GM12878 (cell line): ENCODE data around the gene HECTD4. TPM values are rescaled to one million over a fixed set of nuclear protein-coding genes. Genes with fewer than 3 reads are reported as not detected.
A peak's percentile ranks its signal among the peaks of the same experiment; 100 is the strongest.

Source experiments
- ATAC-seq: fragments of 200-7000 bp; cut with Tn5 transposase; 3 replicates; pipeline ENCODE4 v1.9.1; 2020; ENCODE audit warnings: mild to moderate bottlenecking, moderate library complexity
- BruUV-seq: library from RNA; stranded (reverse); fragments of 400-500 nt; replicated peaks from 2 replicates; lab custom pipeline; 2021; lab: Mats Ljungman, UMichigan
- CTCF ChIA-PET: fragments of 300-600 bp; sonication (Branson Sonifier 250); formaldehyde crosslinking; extraction: SDS; loops from one replicate; lab custom pipeline; 2021; ENCODE audit warnings: inconsistent platforms; lab: Yijun Ruan, JAX
- POLR2A ChIA-PET: fragments of 350-600 bp; formaldehyde crosslinking; extraction: SDS; loops from one replicate; lab custom pipeline; 2021; ENCODE audit warnings: inconsistent platforms; lab: Charles Lee
- RAD21 ChIA-PET: fragments of 300-600 bp; sonication (Branson Sonifier 250); formaldehyde crosslinking; loops from one replicate; lab custom pipeline; 2023; ENCODE audit warnings: antibody characterized with exemption; ENCODE audit not compliant: unreplicated experiment; lab: Charles Lee
- SMC1A ChIA-PET: fragments of 300-600 bp; sonication (Branson Sonifier 250); formaldehyde crosslinking; loops from one replicate; lab custom pipeline; 2023; ENCODE audit not compliant: unreplicated experiment, uncharacterized antibody; lab: Charles Lee
- DNase-seq: peaks from one replicate; pipeline ENCODE4 v3.0.0-alpha.2; 2011; ENCODE audit warnings: low read depth, low spot score
- FAIRE-seq: peaks from 3 replicates; lab custom pipeline; 2011; peaks lifted over from hg19 to GRCh38; lab: Jason Lieb, UNC
- H2AFZ ChIP-seq: 2 replicates; pipeline ENCODE4 v1.6.0; 2011; ENCODE audit warnings: low read depth, low read length, control low read depth; ENCODE audit not compliant: control insufficient read depth
- H3K27ac ChIP-seq: 2 replicates; pipeline ENCODE4 v1.5.1; 2011; ENCODE audit warnings: control low read depth; ENCODE audit not compliant: control insufficient read depth, insufficient read depth
- H3K27me3 ChIP-seq, 2 experiments: replicated peaks in 1 of 2; 2 replicates each; pipeline versions ENCODE4 v1.6.0 to v1.6.1; 2011; ENCODE audit warnings: low read length in 1 of 2; ENCODE audit not compliant: control insufficient read depth in 2 of 2, insufficient read depth in 2 of 2
- H3K36me3 ChIP-seq, 2 experiments: 2 replicates each; pipeline ENCODE4 v1.5.1; 2011; ENCODE audit warnings: low read length in 1 of 2; ENCODE audit not compliant: control insufficient read depth in 2 of 2, insufficient read depth in 2 of 2
- H3K4me1 ChIP-seq: 2 replicates; pipeline ENCODE4 v1.6.1; 2011; ENCODE audit warnings: mild to moderate bottlenecking, low read length, moderate library complexity, mixed read lengths; ENCODE audit not compliant: control insufficient read depth, insufficient read depth
- H3K4me2 ChIP-seq: 2 replicates; pipeline ENCODE4 v1.6.0; 2011; ENCODE audit warnings: control low read depth; ENCODE audit not compliant: control insufficient read depth, insufficient read depth
- H3K4me3 ChIP-seq: fragments of 200-600 bp; sonication (generic); 2 replicates; pipeline ENCODE4 v1.5.1; 2016
- H3K79me2 ChIP-seq: 2 replicates; pipeline ENCODE4 v1.6.0; 2011; ENCODE audit warnings: low read length; ENCODE audit not compliant: control insufficient read depth, insufficient read depth
- H3K9ac ChIP-seq: 2 replicates; pipeline ENCODE4 v1.8.0; 2011; ENCODE audit warnings: low read length, control low read depth, mixed read lengths; ENCODE audit not compliant: control insufficient read depth, insufficient read depth
- H3K9me3 ChIP-seq: replicated peaks from 3 replicates; pipeline ENCODE4 v1.5.1; 2011; ENCODE audit warnings: mild to moderate bottlenecking, low read length; ENCODE audit not compliant: control insufficient read depth, insufficient read depth
- H4K20me1 ChIP-seq: 2 replicates; pipeline ENCODE4 v1.6.0; 2011; ENCODE audit not compliant: control insufficient read depth, insufficient read depth
- EP300 ChIP-seq, 2 experiments: fragments of 150-350 bp in 1 of 2; IDR thresholded peaks; 2 replicates each; pipeline ENCODE4 v1.6.1; 2011 to 2012; ENCODE audit warnings: low read depth in 2 of 2, low read length in 2 of 2, borderline replicate concordance in 1 of 2, improper control_type of control experiment in 1 of 2, inconsistent platforms in 1 of 2; ENCODE audit not compliant: control insufficient read depth in 1 of 2
- HDGF ChIP-seq: fragments of 450-650 bp; IDR thresholded peaks from 2 replicates; pipeline ENCODE4 v1.6.1; 2016; ENCODE audit warnings: antibody characterized with exemption
- MTA3 ChIP-seq: IDR thresholded peaks from 2 replicates; pipeline ENCODE4 v1.6.1; 2012; ENCODE audit warnings: low read length, inconsistent platforms, borderline replicate concordance
- NRF1 ChIP-seq: conservative IDR thresholded peaks from 2 replicates; pipeline ENCODE4 v1.6.1; 2011; ENCODE audit warnings: mild to moderate bottlenecking, low read depth, low read length, improper control_type of control experiment
- TCF7 ChIP-seq: IDR thresholded peaks from 2 replicates; pipeline ENCODE4 v1.6.1; 2014; ENCODE audit warnings: antibody characterized with exemption, borderline replicate concordance
- WGBS: methylation state at CpG from one replicate; pipeline ENCODE4 v1.1.6; 2016; ENCODE audit warnings: low lambda C conversion rate; ENCODE audit not compliant: insufficient replicate concordance, insufficient coverage; ENCODE audit errors: missing lambda C conversion rate; 5-methylcytosine and 5-hydroxymethylcytosine counted together
- in situ Hi-C: fragments of 300-500 bp; cut with MboI; formaldehyde crosslinking; loops from 9 replicates; pipeline ENCODE4 v1.14.3; 2018; ENCODE audit warnings: mixed read lengths
- intact Hi-C: fragments of 100-400 bp; cut with micrococcal nuclease; formaldehyde crosslinking; loops from one replicate; pipeline ENCODE4 v1.14.2; 2022; ENCODE audit not compliant: unreplicated experiment
- polyA plus RNA-seq, 11 experiments: library from polyadenylated mRNA; depleted of rRNA in 4 of 11; unstranded in 6 of 11; stranded (reverse) in 5 of 11; fragments of >200 nt; fragmentation: Nextera tagmentation in 4 of 11; fragmentation: Illumina TruSeq in 1 of 11; extraction: Ambion mirVana in 4 of 11; extraction: Trizol in 1 of 11; gene quantifications; 1 replicate in 1 of 11; 2 replicates in 10 of 11; pipeline versions ENCODE4 v1.2.1 to v1.2.3, GENCODE V29; 2011 to 2016; ENCODE audit warnings: inconsistent platforms in 2 of 11, missing spikeins in 2 of 11, low read depth in 1 of 11
- total RNA-seq, 4 experiments: library from RNA; depleted of rRNA in 3 of 4; stranded (reverse); fragments of >200 nt in 3 of 4; fragmentation: Illumina TruSeq in 1 of 4; extraction: Trizol in 1 of 4; gene quantifications; 2 replicates each; pipeline versions ENCODE4 v1.2.1 to v1.2.3, GENCODE V29; 2013 to 2021
- TF ChIP-seq, protein P1 (sequence below): fragments of 450-650 bp; IDR thresholded peaks from 2 replicates; pipeline ENCODE4 v1.6.1; 2016; ENCODE audit warnings: mild to moderate bottlenecking
- TF ChIP-seq, protein P2 (sequence below): fragments of 450-650 bp; IDR thresholded peaks from 2 replicates; pipeline ENCODE4 v1.6.1; 2017; ENCODE audit warnings: borderline replicate concordance

Gene HECTD4
- total and polyA plus RNA-seq, 10 of the 15 experiments (the other 5 are each of a cell fraction or from before 2014, with no cell fraction given): 5.8 to 43.9 (median 17.9) TPM

- no TSS peak for BruUV-seq
- no peaks in the 10 kb centered on the region for H4K20me1 ChIP-seq
- no peaks in the 10 kb centered on the region for H3K4me1 ChIP-seq
- no peaks in the 10 kb centered on the region for H3K79me2 ChIP-seq
- POLR2A ChIA-PET: no interaction called here
- FAIRE-seq (peak; percentile 54), DNase-seq (no peak), ATAC-seq (no peak)
- SMC1A ChIA-PET: interaction anchor here (1.1 to 3.6 kb wide), 3 partner anchors 188 to 212 kb away, joined by 5 to 48 read pairs (median 21); no protein-coding TSS in a partner anchor
- no peak overlapping the region for H3K4me3 ChIP-seq
- CTCF ChIA-PET: interaction anchor here (1.3 to 11.1 kb wide), 11 partner anchors 9 to 329 kb away, joined by 3 to 140 read pairs (median 7); no protein-coding TSS in a partner anchor
- no peak overlapping the region for H2AFZ ChIP-seq
- H3K27ac ChIP-seq: no peak overlapping the region
- intact Hi-C loops: loop anchor here (2.0 kb wide), 1 partner anchor 212 kb away; no protein-coding TSS in a partner anchor
- H3K4me2 ChIP-seq: no peak overlapping the region
- H3K36me3 ChIP-seq: peaks cover 6 to 27% of the 10 kb centered on the region in 2 experiments; a peak in 3 of 4 replicates
- in situ Hi-C loops: loop anchor here (5.0 kb wide), 1 partner anchor 188 kb away; no protein-coding TSS in a partner anchor
- RAD21 ChIA-PET: interaction anchor here (1.1 to 4.0 kb wide), 2 partner anchors 67 to 187 kb away, joined by 3 to 76 read pairs; no protein-coding TSS in a partner anchor
- H3K27me3 ChIP-seq: no peaks in the 10 kb centered on the region
- no peak overlapping the region for H3K9ac ChIP-seq
- no peak for TF ChIP-seq HDGF
- TF ChIP-seq, protein P1, sequence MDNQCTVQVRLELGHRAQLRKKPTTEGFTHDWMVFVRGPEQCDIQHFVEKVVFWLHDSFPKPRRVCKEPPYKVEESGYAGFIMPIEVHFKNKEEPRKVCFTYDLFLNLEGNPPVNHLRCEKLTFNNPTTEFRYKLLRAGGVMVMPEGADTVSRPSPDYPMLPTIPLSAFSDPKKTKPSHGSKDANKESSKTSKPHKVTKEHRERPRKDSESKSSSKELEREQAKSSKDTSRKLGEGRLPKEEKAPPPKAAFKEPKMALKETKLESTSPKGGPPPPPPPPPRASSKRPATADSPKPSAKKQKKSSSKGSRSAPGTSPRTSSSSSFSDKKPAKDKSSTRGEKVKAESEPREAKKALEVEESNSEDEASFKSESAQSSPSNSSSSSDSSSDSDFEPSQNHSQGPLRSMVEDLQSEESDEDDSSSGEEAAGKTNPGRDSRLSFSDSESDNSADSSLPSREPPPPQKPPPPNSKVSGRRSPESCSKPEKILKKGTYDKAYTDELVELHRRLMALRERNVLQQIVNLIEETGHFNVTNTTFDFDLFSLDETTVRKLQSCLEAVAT: no peak
- TF ChIP-seq EP300 (IDR thresholded peaks at IDR 0.05; ENCODE audit: borderline replicate concordance in 1 of 2, control insufficient read depth in 1 of 2, low read depth in 2 of 2, low read length in 2 of 2): no peak
- no peak for TF ChIP-seq MTA3
- no peak for TF ChIP-seq NRF1
- no peak for TF ChIP-seq TCF7
- TF ChIP-seq, protein P2, sequence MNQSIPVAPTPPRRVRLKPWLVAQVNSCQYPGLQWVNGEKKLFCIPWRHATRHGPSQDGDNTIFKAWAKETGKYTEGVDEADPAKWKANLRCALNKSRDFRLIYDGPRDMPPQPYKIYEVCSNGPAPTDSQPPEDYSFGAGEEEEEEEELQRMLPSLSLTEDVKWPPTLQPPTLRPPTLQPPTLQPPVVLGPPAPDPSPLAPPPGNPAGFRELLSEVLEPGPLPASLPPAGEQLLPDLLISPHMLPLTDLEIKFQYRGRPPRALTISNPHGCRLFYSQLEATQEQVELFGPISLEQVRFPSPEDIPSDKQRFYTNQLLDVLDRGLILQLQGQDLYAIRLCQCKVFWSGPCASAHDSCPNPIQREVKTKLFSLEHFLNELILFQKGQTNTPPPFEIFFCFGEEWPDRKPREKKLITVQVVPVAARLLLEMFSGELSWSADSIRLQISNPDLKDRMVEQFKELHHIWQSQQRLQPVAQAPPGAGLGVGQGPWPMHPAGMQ: no peak
- WGBS: 79% methylated on average over 4 of the region's 4 CpGs
- no peaks in the 10 kb centered on the region for H3K9me3 ChIP-seq
These were observed 183.1 kb downstream of the HECTD4 start for GRCh38 chr12:112199136-112199535.
